PC-9 (cell line): Measurements from ENCODE around the gene HPS1. TPM values are rescaled to one million over a fixed set of nuclear protein-coding genes. Genes with fewer than 3 reads are reported as not detected.
A peak's percentile ranks its signal among the peaks of the same experiment; 100 is the strongest.

Source experiments
- BruUV-seq: library from RNA; stranded (reverse); fragments of 400-500 nt; replicated peaks from 2 replicates; lab custom pipeline; 2021; lab: Mats Ljungman, UMichigan
- CTCF ChIA-PET: fragments of 300-600 bp; sonication (Branson Sonifier 250); formaldehyde crosslinking; loops from one replicate; lab custom pipeline; 2022; ENCODE audit warnings: antibody characterized with exemption; lab: Charles Lee
- POLR2A ChIA-PET: fragments of 300-600 bp; sonication (Branson Sonifier 250); formaldehyde crosslinking; loops from one replicate; lab custom pipeline; 2022; ENCODE audit warnings: antibody characterized with exemption; ENCODE audit not compliant: unreplicated experiment; lab: Charles Lee
- DNase-seq, 2 experiments: peaks; one replicate each; pipeline versions ENCODE4 v3.0.0 to v3.0.0-alpha.2; 2015 to 2022; ENCODE audit warnings: mixed read lengths in 1 of 2
- H2AFZ ChIP-seq: fragments of 200-600 bp; sonication (generic); 2 replicates; pipeline ENCODE4 v1.8.1; 2017; ENCODE audit warnings: antibody characterized with exemption
- H3F3A ChIP-seq: fragments of 200-600 bp; sonication (generic); 2 replicates; pipeline ENCODE4 v1.8.1; 2017; ENCODE audit warnings: antibody characterized with exemption, mild to moderate bottlenecking, low read depth; ENCODE audit not compliant: insufficient read depth
- H3K27ac ChIP-seq: fragments of 200-600 bp; sonication (generic); 2 replicates; pipeline ENCODE4 v1.6.1; 2016; ENCODE audit warnings: mixed run types
- H3K27me3 ChIP-seq: fragments of 200-600 bp; sonication (generic); 2 replicates; pipeline ENCODE4 v1.6.1; 2016; ENCODE audit warnings: low read depth, mixed run types; ENCODE audit not compliant: insufficient read depth
- H3K36me3 ChIP-seq: fragments of 200-600 bp; sonication (generic); 2 replicates; pipeline ENCODE4 v1.6.1; 2016; ENCODE audit warnings: low read depth, mixed run types
- H3K4me1 ChIP-seq: fragments of 200-600 bp; sonication (generic); replicated peaks from 2 replicates; pipeline ENCODE4 v1.6.1; 2016; ENCODE audit warnings: mixed run types; ENCODE audit not compliant: insufficient read depth
- H3K4me2 ChIP-seq: fragments of 200-600 bp; sonication (generic); 2 replicates; pipeline ENCODE4 v1.6.1; 2017; ENCODE audit warnings: mixed run types
- H3K4me3 ChIP-seq: fragments of 200-600 bp; sonication (generic); 2 replicates; pipeline ENCODE4 v1.6.1; 2016; ENCODE audit warnings: mixed run types
- H3K79me2 ChIP-seq: fragments of 200-600 bp; sonication (generic); 2 replicates; pipeline ENCODE4 v1.6.1; 2017; ENCODE audit warnings: low read depth, mixed run types
- H3K9me2 ChIP-seq: fragments of 200-600 bp; sonication (generic); 2 replicates; pipeline ENCODE4 v1.8.1; 2017; ENCODE audit warnings: mild to moderate bottlenecking; ENCODE audit not compliant: insufficient read depth
- H3K9me3 ChIP-seq: fragments of 200-600 bp; sonication (generic); 2 replicates; pipeline ENCODE4 v1.8.1; 2016; ENCODE audit warnings: low read depth; ENCODE audit not compliant: insufficient read depth
- H4K20me1 ChIP-seq: fragments of 200-600 bp; sonication (generic); 2 replicates; pipeline ENCODE4 v1.8.1; 2017; ENCODE audit not compliant: insufficient read depth
- EZH2 ChIP-seq: fragments of 200-600 bp; sonication (generic); IDR thresholded peaks from 2 replicates; pipeline ENCODE4 v1.8.0; 2017; ENCODE audit warnings: antibody characterized with exemption, low read depth
- intact Hi-C: fragments of 100-400 bp; cut with micrococcal nuclease; formaldehyde crosslinking; loops from one replicate; pipeline ENCODE4 v1.10.0; 2022; ENCODE audit not compliant: unreplicated experiment
- total RNA-seq: library from RNA; stranded (reverse); gene quantifications from 2 replicates; pipeline ENCODE4 v1.2.3, GENCODE V29; 2021
- TF ChIP-seq, protein P1 (sequence below): fragments of 200-600 bp; sonication (generic); conservative IDR thresholded peaks from 2 replicates; pipeline ENCODE4 v1.6.1; 2017; ENCODE audit warnings: mixed run types, antibody characterized with exemption, mild to moderate bottlenecking, moderate library complexity

HPS1 gene
- total RNA-seq, 1 experiment from 2014 or later, result 43.2 TPM

DNA sequence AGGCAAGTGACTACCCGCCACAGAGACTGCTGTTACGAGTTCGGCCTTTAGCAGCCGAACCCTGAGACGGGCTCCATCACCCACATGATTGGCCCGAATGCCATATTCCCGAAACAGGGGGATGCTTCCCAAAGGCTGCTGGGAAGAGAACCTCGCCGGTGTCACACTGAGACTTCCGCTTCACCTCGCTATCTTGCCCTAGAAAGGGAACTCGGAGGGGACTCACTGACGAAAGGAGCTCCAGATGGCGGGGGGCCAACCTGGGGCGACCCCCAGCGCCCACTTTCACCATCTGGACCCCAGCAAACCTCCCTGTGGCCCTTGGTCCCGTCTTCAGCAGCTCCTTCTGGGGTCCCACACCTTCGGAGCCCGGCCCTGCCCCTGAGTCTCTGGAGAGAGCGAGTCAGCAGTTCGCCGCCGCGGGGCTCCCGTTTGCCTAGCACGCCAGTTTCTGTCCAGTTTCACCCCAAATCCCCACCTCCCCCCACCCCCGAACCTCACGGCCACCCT, 529 bp downstream of the HPS1 start:
- Histone ChIP-seq H3K79me2 (peaks cover 15% of the 10 kb centered on the region; the same call in 1 of the 2 replicates), H3K9me2 (no peaks in the 10 kb centered on the region), H3K27ac (peak overlapping the region; percentile 47), H3K9me3 (no peaks in the 10 kb centered on the region), H3K4me2 (peak overlapping the region; percentile 95), H3K4me3 (peak overlapping the region; percentile 82), H3K27me3 (no peaks in the 10 kb centered on the region), H3K36me3 (peaks cover 7% of the 10 kb centered on the region; the same call in 1 of the 2 replicates), H3K4me1 (0 out of 2 replicates have a peak, but pooled peaks cover 4% of the 10 kb centered on the region), H3F3A (no peaks in the 10 kb centered on the region), H2AFZ (peak overlapping the region; percentile 98), H4K20me1 (no peaks in the 10 kb centered on the region)
- intact Hi-C loops, result loop anchor here (5.0 kb wide), 1 partner anchor 134 kb away; no protein-coding TSS in a partner anchor
- TF ChIP-seq EZH2, result no peak
- TF ChIP-seq, protein P1, sequence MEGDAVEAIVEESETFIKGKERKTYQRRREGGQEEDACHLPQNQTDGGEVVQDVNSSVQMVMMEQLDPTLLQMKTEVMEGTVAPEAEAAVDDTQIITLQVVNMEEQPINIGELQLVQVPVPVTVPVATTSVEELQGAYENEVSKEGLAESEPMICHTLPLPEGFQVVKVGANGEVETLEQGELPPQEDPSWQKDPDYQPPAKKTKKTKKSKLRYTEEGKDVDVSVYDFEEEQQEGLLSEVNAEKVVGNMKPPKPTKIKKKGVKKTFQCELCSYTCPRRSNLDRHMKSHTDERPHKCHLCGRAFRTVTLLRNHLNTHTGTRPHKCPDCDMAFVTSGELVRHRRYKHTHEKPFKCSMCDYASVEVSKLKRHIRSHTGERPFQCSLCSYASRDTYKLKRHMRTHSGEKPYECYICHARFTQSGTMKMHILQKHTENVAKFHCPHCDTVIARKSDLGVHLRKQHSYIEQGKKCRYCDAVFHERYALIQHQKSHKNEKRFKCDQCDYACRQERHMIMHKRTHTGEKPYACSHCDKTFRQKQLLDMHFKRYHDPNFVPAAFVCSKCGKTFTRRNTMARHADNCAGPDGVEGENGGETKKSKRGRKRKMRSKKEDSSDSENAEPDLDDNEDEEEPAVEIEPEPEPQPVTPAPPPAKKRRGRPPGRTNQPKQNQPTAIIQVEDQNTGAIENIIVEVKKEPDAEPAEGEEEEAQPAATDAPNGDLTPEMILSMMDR, result no peak
- ChIA-PET CTCF (interaction anchor here (1.2 kb wide), 1 partner anchor 21 kb away, joined by 4 read pairs; no protein-coding TSS in a partner anchor), POLR2A (interaction anchor here (0.6 to 0.8 kb wide), 2 partner anchors 135 to 276 kb away, joined by 5 to 13 read pairs; no protein-coding TSS in a partner anchor)
- DNase-seq, result peak; percentile 3 to 34
- TSS peak; percentile 51 for BruUV-seq

DNA sequence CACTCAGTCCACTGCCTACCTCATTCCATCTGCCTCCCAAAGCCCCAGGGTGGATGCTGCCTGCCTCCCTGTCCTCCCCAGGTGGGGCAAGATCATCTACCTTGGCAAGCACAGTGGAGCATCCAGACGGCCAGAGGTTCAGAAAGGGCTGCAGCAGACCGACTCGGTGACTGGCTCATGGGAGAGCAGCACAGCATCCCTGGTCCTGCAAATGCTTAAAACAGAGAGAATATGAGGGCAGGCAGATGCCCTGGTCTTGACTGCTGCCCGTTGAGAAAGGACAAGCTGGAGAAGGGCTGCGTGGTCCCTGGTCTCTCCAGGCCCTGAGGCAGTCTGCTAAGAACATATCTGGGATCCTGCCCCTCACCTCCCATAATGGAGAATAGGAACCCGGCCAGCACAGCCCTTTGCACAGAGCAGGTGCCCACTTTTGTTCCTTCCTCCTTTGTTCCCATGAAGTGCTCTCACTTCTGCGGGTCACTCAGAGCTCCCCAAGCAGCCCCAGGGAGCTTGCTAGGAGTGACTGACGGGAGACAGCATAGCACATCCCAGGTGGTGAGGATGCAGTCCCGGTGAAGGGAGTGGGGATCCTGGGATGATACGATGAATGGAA, 1.4 kb downstream of the HPS1 start:
- H3K9me3 ChIP-seq, result no peaks in the 10 kb centered on the region
- no peaks in the 10 kb centered on the region for H3K27me3 ChIP-seq
- H3K36me3 ChIP-seq, result peaks cover 8% of the 10 kb centered on the region; the same call in 1 of the 2 replicates
- ChIA-PET POLR2A (no interaction called here), CTCF (interaction anchor here (1.2 kb wide), 1 partner anchor 22 kb away, joined by 4 read pairs; no protein-coding TSS in a partner anchor)
- peaks cover 15% of the 10 kb centered on the region; the same call in 1 of the 2 replicates for H3K79me2 ChIP-seq
- DNase-seq, result no peak
- no peak for TF ChIP-seq EZH2
- TF ChIP-seq, protein P1, result no peak
- H3K4me2 ChIP-seq, result peak overlapping the region; percentile 95; the same call in 1 of the 2 replicates
- H3K4me1 ChIP-seq, result 0 out of 2 replicates have a peak, but pooled peaks cover 4% of the 10 kb centered on the region
- H3F3A ChIP-seq, result no peaks in the 10 kb centered on the region
- H3K9me2 ChIP-seq, result no peaks in the 10 kb centered on the region
- no peaks in the 10 kb centered on the region for H4K20me1 ChIP-seq
- H2AFZ ChIP-seq, result no peak overlapping the region
- intact Hi-C loops, result loop anchor here (5.0 kb wide), 1 partner anchor 133 kb away; no protein-coding TSS in a partner anchor
- no TSS peak for BruUV-seq
- H3K27ac ChIP-seq, result no peak overlapping the region
- peak overlapping the region; percentile 82; the same call in 1 of the 2 replicates for H3K4me3 ChIP-seq

DNA sequence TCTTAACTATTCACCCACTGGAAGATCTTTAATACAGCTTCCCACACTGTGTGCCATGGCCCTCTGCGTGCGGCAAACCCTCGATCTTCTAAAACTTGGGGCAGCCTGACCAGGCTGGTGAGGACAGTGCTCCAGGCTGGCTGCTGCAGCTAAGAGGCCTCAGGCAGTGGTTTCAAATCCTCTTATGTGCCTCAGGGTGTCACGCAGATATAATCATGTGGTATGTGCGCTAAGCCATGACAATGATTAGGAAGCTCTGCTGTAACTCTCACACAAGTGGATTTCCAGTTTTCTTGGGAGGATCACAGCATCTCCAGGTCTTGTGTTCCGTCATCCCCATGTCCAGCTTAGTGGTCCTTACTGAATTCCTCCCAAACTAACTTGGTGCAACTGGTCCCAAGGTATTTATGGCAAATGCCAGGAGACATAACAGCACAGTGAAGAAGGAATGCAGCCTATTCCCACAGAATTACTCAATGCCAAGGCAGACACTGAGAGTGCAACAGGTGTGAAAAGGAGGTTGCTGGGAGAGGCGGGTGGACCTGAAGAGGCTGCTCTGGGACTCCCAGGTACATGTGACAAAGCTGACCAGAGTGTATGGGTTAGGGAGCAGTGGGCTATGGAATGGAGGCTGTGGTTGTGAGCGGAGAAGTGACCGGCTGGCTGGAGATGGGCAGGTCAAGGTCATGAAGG, 2.3 kb downstream of the HPS1 start:
- no peak for DNase-seq
- TF ChIP-seq, protein P1, result no peak
- TF ChIP-seq EZH2, result no peak
- Histone ChIP-seq H3K4me2 (no peak overlapping the region), H4K20me1 (no peaks in the 10 kb centered on the region), H3K9me2 (no peaks in the 10 kb centered on the region), H3K4me1 (0 out of 2 replicates have a peak, but pooled peaks cover 4% of the 10 kb centered on the region), H3K27me3 (no peaks in the 10 kb centered on the region), H3K36me3 (peaks cover 8% of the 10 kb centered on the region; the same call in 1 of the 2 replicates), H3K27ac (no peak overlapping the region), H3K4me3 (no peak overlapping the region), H2AFZ (no peak overlapping the region), H3F3A (no peaks in the 10 kb centered on the region), H3K9me3 (no peaks in the 10 kb centered on the region), H3K79me2 (peaks cover 15% of the 10 kb centered on the region; the same call in 1 of the 2 replicates)
- intact Hi-C loops, result loop anchor here (5.0 kb wide), 1 partner anchor 132 kb away; no protein-coding TSS in a partner anchor
- ChIA-PET POLR2A (no interaction called here), CTCF (no interaction called here)
- BruUV-seq, result no TSS peak
